Measurements from ENCODE around the gene DUOXA1.
A peak's percentile ranks its signal among the peaks of the same experiment; 100 is the strongest.

DUOXA1 gene

DNA sequence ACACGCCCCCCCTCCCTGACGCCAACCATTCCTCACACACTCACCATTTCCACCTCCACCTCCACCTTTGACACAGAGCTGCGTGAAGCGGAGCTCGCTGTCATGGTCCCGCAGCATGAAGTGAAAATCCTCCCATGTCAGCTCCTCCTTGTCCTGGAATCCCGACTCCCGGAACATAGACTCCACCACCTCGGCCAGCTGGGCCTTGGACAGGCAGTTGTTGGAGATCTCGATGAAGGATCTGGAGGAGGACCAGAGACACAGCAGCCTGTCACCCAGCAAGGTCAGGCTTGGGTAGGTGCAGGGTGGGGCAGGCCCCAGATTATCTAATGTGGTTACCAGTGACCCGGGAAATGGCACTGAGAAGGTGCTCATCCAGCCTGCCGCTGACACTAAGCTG, 27.9 kb downstream of the DUOXA1 start:
- H3K4me3 ChIP-seq (ENCODE audit: insufficient read length, low read depth): no peak overlapping the region
- H3K9me3 ChIP-seq (ENCODE audit: insufficient read depth, low read length): no peaks in the 10 kb centered on the region
- TF ChIP-seq ZNF274 (IDR thresholded peaks at IDR 0.05; ENCODE audit: low read depth, low read length) (no peak), SUZ12 (IDR thresholded peaks at IDR 0.05; ENCODE audit: extremely low read depth, insufficient read depth, insufficient read length) (no peak), YY1 (IDR thresholded peaks at IDR 0.05; ENCODE audit: insufficient read depth, insufficient read length) (no peak)
- H3K4me1 ChIP-seq (ENCODE audit: insufficient read depth, insufficient read length): peaks cover 12% of the 10 kb centered on the region
- no peak overlapping the region for H3K9ac ChIP-seq (ENCODE audit: insufficient read length, low read depth)
- DNase-seq (ENCODE audit: low read depth, low spot score): no peak
- no peaks in the 10 kb centered on the region for H3K36me3 ChIP-seq (ENCODE audit: insufficient read depth, insufficient read length, low read length)
- no peaks in the 10 kb centered on the region for H3K27me3 ChIP-seq (ENCODE audit: insufficient read depth, insufficient read length)

DNA sequence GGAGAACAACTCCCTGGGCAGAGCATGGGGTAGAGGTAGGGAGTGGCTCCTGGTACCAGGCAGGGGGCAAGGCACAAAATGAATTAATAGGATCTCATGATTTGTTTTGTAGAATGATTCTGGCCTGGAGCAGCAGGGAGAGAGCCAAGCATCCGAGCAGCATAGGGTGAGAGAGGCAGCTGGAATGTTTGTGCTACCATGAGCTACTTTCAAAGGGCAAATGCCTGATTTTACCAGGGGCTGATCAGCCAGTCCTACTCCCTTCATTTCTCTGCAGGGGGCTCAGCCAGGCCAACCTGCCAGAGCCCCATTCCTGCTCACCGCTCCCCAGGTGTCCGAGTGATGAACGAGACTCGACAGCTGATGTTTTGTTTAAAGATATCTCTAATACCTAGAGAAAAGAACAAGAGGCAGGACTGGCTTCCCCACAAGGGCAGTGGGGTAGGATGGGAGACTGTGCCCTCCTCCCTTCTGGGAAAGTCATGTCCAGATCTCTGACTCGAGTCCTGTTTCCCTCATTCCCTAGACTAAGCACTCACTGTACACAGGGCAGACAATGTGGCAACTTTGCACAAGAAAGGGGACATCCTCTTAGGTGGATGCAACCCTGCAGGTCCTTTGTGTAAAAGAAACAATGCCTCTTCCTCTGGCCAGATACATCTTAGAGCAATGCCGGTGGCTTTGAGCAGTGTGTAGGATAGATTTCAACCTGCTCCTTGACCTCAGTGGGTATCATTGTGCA, 28.6 kb downstream of the DUOXA1 start:
- Histone ChIP-seq H3K4me3 (ENCODE audit: insufficient read length, low read depth) (no peak overlapping the region), H3K9ac (ENCODE audit: insufficient read length, low read depth) (no peak overlapping the region), H3K4me1 (ENCODE audit: insufficient read depth, insufficient read length) (peaks cover 12% of the 10 kb centered on the region), H3K9me3 (ENCODE audit: insufficient read depth, low read length) (no peaks in the 10 kb centered on the region), H3K36me3 (ENCODE audit: insufficient read depth, insufficient read length, low read length) (no peaks in the 10 kb centered on the region), H3K27me3 (ENCODE audit: insufficient read depth, insufficient read length) (no peaks in the 10 kb centered on the region)
- peak; percentile 22 for DNase-seq (ENCODE audit: low read depth, low spot score)
- TF ChIP-seq ZNF274 (IDR thresholded peaks at IDR 0.05; ENCODE audit: low read depth, low read length): no peak
- no peak for TF ChIP-seq YY1 (IDR thresholded peaks at IDR 0.05; ENCODE audit: insufficient read depth, insufficient read length)
- no peak for TF ChIP-seq SUZ12 (IDR thresholded peaks at IDR 0.05; ENCODE audit: extremely low read depth, insufficient read depth, insufficient read length)

- peaks cover 12% of the 10 kb centered on the region for H3K4me1 ChIP-seq (ENCODE audit: insufficient read depth, insufficient read length)
Measured at GRCh38 chr15:45099549-45100165, 30.0 kb downstream of the DUOXA1 start.

GRCh38 chr15:45097466-45097865, 32.2 kb downstream of the DUOXA1 start:
- no peaks in the 10 kb centered on the region for H3K27me3 ChIP-seq (ENCODE audit: insufficient read depth, insufficient read length)
- no peak overlapping the region for H3K9ac ChIP-seq (ENCODE audit: insufficient read length, low read depth)
- H3K36me3 ChIP-seq (ENCODE audit: insufficient read depth, insufficient read length, low read length): no peaks in the 10 kb centered on the region
- H3K4me1 ChIP-seq (ENCODE audit: insufficient read depth, insufficient read length): peaks cover 10% of the 10 kb centered on the region
- H3K4me3 ChIP-seq (ENCODE audit: insufficient read length, low read depth): no peak overlapping the region
- TF ChIP-seq SUZ12 (IDR thresholded peaks at IDR 0.05; ENCODE audit: extremely low read depth, insufficient read depth, insufficient read length): no peak
- no peak for TF ChIP-seq ZNF274 (IDR thresholded peaks at IDR 0.05; ENCODE audit: low read depth, low read length)
- no peak for TF ChIP-seq YY1 (IDR thresholded peaks at IDR 0.05; ENCODE audit: insufficient read depth, insufficient read length)
- H3K9me3 ChIP-seq (ENCODE audit: insufficient read depth, low read length): no peaks in the 10 kb centered on the region
- DNase-seq (ENCODE audit: low read depth, low spot score): no peak

More at GRCh38 chr15:45099549-45100165, 30.0 kb downstream of the DUOXA1 start:
- TF ChIP-seq YY1 (IDR thresholded peaks at IDR 0.05; ENCODE audit: insufficient read depth, insufficient read length) (no peak), ZNF274 (IDR thresholded peaks at IDR 0.05; ENCODE audit: low read depth, low read length) (no peak), SUZ12 (IDR thresholded peaks at IDR 0.05; ENCODE audit: extremely low read depth, insufficient read depth, insufficient read length) (no peak)
- Histone ChIP-seq H3K9me3 (ENCODE audit: insufficient read depth, low read length) (no peaks in the 10 kb centered on the region), H3K4me3 (ENCODE audit: insufficient read length, low read depth) (no peak overlapping the region), H3K27me3 (ENCODE audit: insufficient read depth, insufficient read length) (no peaks in the 10 kb centered on the region), H3K36me3 (ENCODE audit: insufficient read depth, insufficient read length, low read length) (no peaks in the 10 kb centered on the region), H3K9ac (ENCODE audit: insufficient read length, low read depth) (no peak overlapping the region)
- no peak for DNase-seq (ENCODE audit: low read depth, low spot score)

- H3K4me3 ChIP-seq (ENCODE audit: insufficient read length, low read depth): no peak overlapping the region
- no peak for DNase-seq (ENCODE audit: low read depth, low spot score)
- H3K9me3 ChIP-seq (ENCODE audit: insufficient read depth, low read length): no peaks in the 10 kb centered on the region
- no peaks in the 10 kb centered on the region for H3K36me3 ChIP-seq (ENCODE audit: insufficient read depth, insufficient read length, low read length)
- peaks cover 7% of the 10 kb centered on the region for H3K4me1 ChIP-seq (ENCODE audit: insufficient read depth, insufficient read length)
- no peak overlapping the region for H3K9ac ChIP-seq (ENCODE audit: insufficient read length, low read depth)
- TF ChIP-seq SUZ12 (IDR thresholded peaks at IDR 0.05; ENCODE audit: extremely low read depth, insufficient read depth, insufficient read length) (no peak), ZNF274 (IDR thresholded peaks at IDR 0.05; ENCODE audit: low read depth, low read length) (no peak), YY1 (IDR thresholded peaks at IDR 0.05; ENCODE audit: insufficient read depth, insufficient read length) (no peak)
- no peaks in the 10 kb centered on the region for H3K27me3 ChIP-seq (ENCODE audit: insufficient read depth, insufficient read length)
Measured at GRCh38 chr15:45095661-45096060, 34.0 kb downstream of the DUOXA1 start.

DNA sequence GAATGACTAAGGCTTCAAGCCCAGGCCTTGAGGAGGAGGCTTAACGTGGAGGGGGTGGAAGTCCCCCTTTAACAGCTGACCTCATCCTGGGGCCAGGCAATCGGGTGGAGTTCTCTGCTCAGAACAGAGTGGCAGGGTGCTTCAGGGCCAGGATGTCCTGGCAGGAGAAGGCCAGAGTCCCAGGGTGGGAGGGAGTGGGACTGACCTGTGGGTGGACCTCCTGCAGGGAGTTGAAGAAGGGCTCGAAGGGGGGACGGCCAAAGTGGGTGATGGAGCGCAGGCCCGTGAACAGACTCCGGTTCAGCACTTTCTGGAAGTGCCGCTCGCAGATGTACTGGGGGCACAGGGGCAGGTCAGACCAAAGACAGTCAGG, 35.3 kb downstream of the DUOXA1 start:
- TF ChIP-seq SUZ12 (IDR thresholded peaks at IDR 0.05; ENCODE audit: extremely low read depth, insufficient read depth, insufficient read length): no peak
- no peaks in the 10 kb centered on the region for H3K4me1 ChIP-seq (ENCODE audit: insufficient read depth, insufficient read length)
- no peaks in the 10 kb centered on the region for H3K9me3 ChIP-seq (ENCODE audit: insufficient read depth, low read length)

DNA sequence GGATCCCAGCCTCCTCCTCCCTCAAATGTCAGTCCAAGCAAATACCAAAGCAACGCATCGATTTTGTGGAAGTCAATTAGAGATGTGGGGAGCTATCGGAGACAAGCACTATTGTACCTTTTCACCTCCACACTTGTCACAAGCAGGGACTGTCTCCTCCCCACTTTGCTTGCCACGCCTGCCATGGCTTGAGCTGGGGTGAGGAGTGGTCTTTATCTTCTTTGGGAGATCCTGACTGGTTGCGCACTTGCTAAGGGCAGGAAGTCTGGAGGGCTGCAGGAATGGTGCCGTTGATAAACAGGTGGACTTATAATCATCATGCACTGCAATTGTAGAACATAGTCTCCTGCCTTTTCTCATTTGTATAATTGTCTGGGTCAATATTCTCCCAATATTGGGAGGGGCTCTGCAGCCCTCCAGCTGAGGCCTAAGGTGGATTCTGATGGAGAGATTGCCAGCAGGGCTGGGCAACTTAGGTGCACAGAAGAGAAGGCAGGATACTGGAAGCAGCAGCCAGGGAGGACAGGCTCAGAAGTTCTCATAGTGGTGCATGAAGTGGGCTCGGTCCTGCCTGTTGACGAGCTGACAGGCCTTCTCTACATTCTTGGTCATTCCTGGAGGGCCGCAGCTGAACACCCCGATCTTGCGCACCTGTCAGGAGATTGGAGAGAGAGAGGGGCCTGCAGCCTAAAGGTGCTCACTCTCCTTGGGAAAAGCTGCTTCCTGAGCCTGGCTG, 35.9 kb downstream of the DUOXA1 start:
- DNase-seq (ENCODE audit: low read depth, low spot score): no peak
- Histone ChIP-seq H3K4me1 (ENCODE audit: insufficient read depth, insufficient read length) (no peaks in the 10 kb centered on the region), H3K36me3 (ENCODE audit: insufficient read depth, insufficient read length, low read length) (no peaks in the 10 kb centered on the region), H3K27me3 (ENCODE audit: insufficient read depth, insufficient read length) (no peaks in the 10 kb centered on the region), H3K9me3 (ENCODE audit: insufficient read depth, low read length) (no peaks in the 10 kb centered on the region), H3K4me3 (ENCODE audit: insufficient read length, low read depth) (no peak overlapping the region), H3K9ac (ENCODE audit: insufficient read length, low read depth) (no peak overlapping the region)
- TF ChIP-seq YY1 (IDR thresholded peaks at IDR 0.05; ENCODE audit: insufficient read depth, insufficient read length): no peak
- no peak for TF ChIP-seq ZNF274 (IDR thresholded peaks at IDR 0.05; ENCODE audit: low read depth, low read length)
- TF ChIP-seq SUZ12 (IDR thresholded peaks at IDR 0.05; ENCODE audit: extremely low read depth, insufficient read depth, insufficient read length): no peak

More for the DNA sequence above, 35.3 kb downstream of the DUOXA1 start:
- no peak for DNase-seq (ENCODE audit: low read depth, low spot score)
- H3K4me3 ChIP-seq (ENCODE audit: insufficient read length, low read depth): no peak overlapping the region
- no peaks in the 10 kb centered on the region for H3K27me3 ChIP-seq (ENCODE audit: insufficient read depth, insufficient read length)
- no peaks in the 10 kb centered on the region for H3K36me3 ChIP-seq (ENCODE audit: insufficient read depth, insufficient read length, low read length)
- H3K9ac ChIP-seq (ENCODE audit: insufficient read length, low read depth): no peak overlapping the region
